H1 (cell line): ENCODE measurements around the gene CD4. TPM values are rescaled to one million over a fixed set of nuclear protein-coding genes. Genes with fewer than 3 reads are reported as not detected.
A peak's percentile ranks its signal among the peaks of the same experiment; 100 is the strongest.

Experiments
- CTCF ChIA-PET: fragments of 300-600 bp; sonication (Branson Sonifier 250); formaldehyde crosslinking; loops from one replicate; lab custom pipeline; 2021; ENCODE audit not compliant: partially characterized antibody; lab: Charles Lee
- POLR2A ChIA-PET: fragments of 300-600 bp; sonication (Branson Sonifier 250); formaldehyde crosslinking; loops from one replicate; lab custom pipeline; 2021; ENCODE audit warnings: inconsistent platforms; ENCODE audit not compliant: partially characterized antibody; lab: Charles Lee
- DNase-seq, 2 experiments: peaks; one replicate each; pipeline versions ENCODE4 v3.0.0 to v3.0.0-alpha.2; 2010 to 2022; ENCODE audit warnings: low spot score in 2 of 2, low read depth in 1 of 2, mixed read lengths in 1 of 2
- FAIRE-seq: peaks from 2 replicates; lab custom pipeline; 2011; peaks lifted over from hg19 to GRCh38; lab: Jason Lieb, UNC
- H2AFZ ChIP-seq: 2 replicates; pipeline ENCODE4 v1.8.1; 2012; ENCODE audit warnings: low read length, inconsistent platforms
- H2AK5ac ChIP-seq: 2 replicates; pipeline ENCODE4 v1.6.1; 2013; ENCODE audit warnings: low read depth, low read length
- H2BK120ac ChIP-seq: replicated peaks from 2 replicates; pipeline ENCODE3; 2013; ENCODE audit warnings: low read depth, low read length, inconsistent platforms
- H2BK12ac ChIP-seq: 2 replicates; pipeline ENCODE4 v1.6.1; 2013; ENCODE audit warnings: low read depth, low read length
- H2BK15ac ChIP-seq: 2 replicates; pipeline ENCODE4 v1.6.1; 2013; ENCODE audit warnings: low read length
- H2BK20ac ChIP-seq: 2 replicates; pipeline ENCODE4 v1.6.1; 2013; ENCODE audit warnings: low read length
- H2BK5ac ChIP-seq: 2 replicates; pipeline ENCODE4 v1.6.1; 2013; ENCODE audit warnings: low read depth, low read length
- H3K14ac ChIP-seq: 2 replicates; pipeline ENCODE4 v1.6.1; 2013; ENCODE audit warnings: inconsistent platforms; ENCODE audit not compliant: insufficient read length
- H3K18ac ChIP-seq: 2 replicates; pipeline ENCODE4 v1.6.1; 2013; ENCODE audit warnings: low read length; ENCODE audit errors: extremely low read depth
- H3K23ac ChIP-seq: 2 replicates; pipeline ENCODE4 v1.6.1; 2013; ENCODE audit warnings: inconsistent platforms; ENCODE audit not compliant: insufficient read length
- H3K23me2 ChIP-seq: 2 replicates; pipeline ENCODE4 v1.6.1; 2013; ENCODE audit warnings: low read depth, low read length
- H3K27ac ChIP-seq: 2 replicates; pipeline ENCODE4 v1.6.1; 2011; ENCODE audit warnings: low read depth, low read length, inconsistent platforms
- H3K27me3 ChIP-seq, 4 experiments: replicated peaks in 1 of 4; 1 replicate in 1 of 4; 2 replicates in 3 of 4; pipeline versions ENCODE4 v1.6.1 to v1.8.1; 2011 to 2013; ENCODE audit warnings: low read length in 3 of 4, mild to moderate bottlenecking in 3 of 4, inconsistent platforms in 2 of 4, mixed read lengths in 2 of 4, moderate library complexity in 1 of 4; ENCODE audit not compliant: control insufficient read depth in 3 of 4, insufficient read depth in 3 of 4; ENCODE audit errors: extremely low read depth in 1 of 4
- H3K36me3 ChIP-seq, 4 experiments: 2 replicates each; pipeline versions ENCODE4 v1.6.1 to v1.8.1; 2011 to 2013; ENCODE audit warnings: mild to moderate bottlenecking in 4 of 4, low read length in 3 of 4, moderate library complexity in 2 of 4, control low read depth in 1 of 4, inconsistent platforms in 1 of 4; ENCODE audit not compliant: insufficient read depth in 4 of 4, control insufficient read depth in 2 of 4
- H3K4ac ChIP-seq: replicated peaks from 2 replicates; pipeline ENCODE3; 2013; ENCODE audit warnings: low read length, low read depth, mixed read lengths, inconsistent platforms; ENCODE audit not compliant: insufficient read length
- H3K4me1 ChIP-seq, 4 experiments: replicated peaks in 1 of 4; 1 replicate in 1 of 4; 2 replicates in 3 of 4; pipeline versions ENCODE4 v1.6.1 to v1.8.1; 2011 to 2013; ENCODE audit warnings: low read length in 3 of 4, inconsistent platforms in 2 of 4, mixed read lengths in 1 of 4; ENCODE audit not compliant: insufficient read depth in 4 of 4, control insufficient read depth in 3 of 4
- H3K4me2 ChIP-seq, 2 experiments: 2 replicates each; pipeline versions ENCODE4 v1.6.1 to v1.8.1; 2011 to 2013; ENCODE audit warnings: low read depth in 2 of 2, low read length in 2 of 2, control low read depth in 1 of 2, inconsistent platforms in 1 of 2, mild to moderate bottlenecking in 1 of 2; ENCODE audit not compliant: insufficient read depth in 1 of 2
- H3K4me3 ChIP-seq, 4 experiments: fragments of 200-600, 300-600 bp in 1 of 4; sonication (generic), shearing (Covaris generic), sonication (Bioruptor Twin) in 1 of 4; 2 replicates each; pipeline versions ENCODE4 v1.5.1 to v1.8.1; 2011 to 2016; ENCODE audit warnings: low read length in 4 of 4, low read depth in 3 of 4, control low read depth in 2 of 4, inconsistent platforms in 2 of 4, mild to moderate bottlenecking in 2 of 4, mixed read lengths in 1 of 4, moderate library complexity in 1 of 4; ENCODE audit not compliant: insufficient read depth in 2 of 4; ENCODE audit errors: extremely low read depth in 1 of 4
- H3K56ac ChIP-seq: replicated peaks from 2 replicates; pipeline ENCODE3; 2013; ENCODE audit warnings: low read depth, mild to moderate bottlenecking, mixed read lengths, low read length, inconsistent platforms; ENCODE audit not compliant: insufficient read length
- H3K79me1 ChIP-seq: 2 replicates; pipeline ENCODE4 v1.6.1; 2013; ENCODE audit warnings: low read depth, low read length, control low read depth
- H3K79me2 ChIP-seq, 2 experiments: 2 replicates each; pipeline versions ENCODE4 v1.6.1 to v1.8.1; 2012 to 2013; ENCODE audit warnings: low read length in 2 of 2, mild to moderate bottlenecking in 2 of 2, inconsistent platforms in 1 of 2; ENCODE audit not compliant: insufficient read depth in 2 of 2, control insufficient read depth in 1 of 2
- H3K9ac ChIP-seq, 4 experiments: replicated peaks in 1 of 4; 1 replicate in 1 of 4; 2 replicates in 3 of 4; pipeline versions ENCODE4 v1.6.1 to v1.8.1; 2011 to 2013; ENCODE audit warnings: low read depth in 3 of 4, low read length in 3 of 4, control low read depth in 2 of 4, mild to moderate bottlenecking in 2 of 4, moderate library complexity in 2 of 4, inconsistent platforms in 1 of 4; ENCODE audit errors: extremely low read depth in 1 of 4
- H3K9me3 ChIP-seq, 2 experiments: 2 replicates each; pipeline versions ENCODE4 v1.6.1 to v1.8.1; 2012 to 2013; ENCODE audit warnings: mild to moderate bottlenecking in 2 of 2, moderate library complexity in 2 of 2, control low read depth in 1 of 2, inconsistent platforms in 1 of 2, low read depth in 1 of 2, low read length in 1 of 2, mixed read lengths in 1 of 2; ENCODE audit not compliant: insufficient read depth in 2 of 2
- H4K20me1 ChIP-seq, 2 experiments: replicated peaks in 1 of 2; 2 replicates each; pipeline versions ENCODE3 to v1.8.1; 2011 to 2013; ENCODE audit warnings: inconsistent platforms in 2 of 2, low read length in 2 of 2, mild to moderate bottlenecking in 1 of 2; ENCODE audit not compliant: insufficient read depth in 2 of 2, control insufficient read depth in 1 of 2
- H4K5ac ChIP-seq: 2 replicates; pipeline ENCODE4 v1.6.1; 2013; ENCODE audit warnings: low read length, low read depth, mixed read lengths, inconsistent platforms; ENCODE audit not compliant: insufficient read length
- H4K8ac ChIP-seq: 2 replicates; pipeline ENCODE4 v1.8.0; 2013; ENCODE audit warnings: mild to moderate bottlenecking, moderate library complexity, low read length, inconsistent platforms; ENCODE audit not compliant: insufficient read depth; ENCODE audit errors: extremely low read depth
- H4K91ac ChIP-seq: replicated peaks from 2 replicates; pipeline ENCODE3; 2013; ENCODE audit warnings: low read length, mixed read lengths, inconsistent platforms; ENCODE audit not compliant: insufficient read length
- BRCA1 ChIP-seq: IDR thresholded peaks from 2 replicates; pipeline ENCODE4 v1.6.1; 2012; ENCODE audit warnings: low read depth, low read length, improper control_type of control experiment
- EZH2 ChIP-seq: fragments of 200-600 bp; sonication (generic); IDR thresholded peaks from 2 replicates; pipeline ENCODE4 v1.7.1; 2012; ENCODE audit warnings: low read depth, mild to moderate bottlenecking, moderate library complexity, low read length, inconsistent platforms; ENCODE audit not compliant: severe bottlenecking
- KDM1A ChIP-seq: fragments of 200-600, 300-600 bp; sonication (generic); IDR thresholded peaks from 2 replicates; pipeline ENCODE4 v1.7.1; 2016; ENCODE audit warnings: mild to moderate bottlenecking, low read length, borderline replicate concordance
- KDM4A ChIP-seq: IDR thresholded peaks from one replicate; pipeline ENCODE4 v1.7.1; 2012; ENCODE audit warnings: low read depth, mild to moderate bottlenecking, moderate library complexity, low read length, inconsistent platforms; ENCODE audit not compliant: severe bottlenecking
- RBBP5 ChIP-seq: IDR thresholded peaks from 2 replicates; pipeline ENCODE4 v1.7.1; 2012; ENCODE audit warnings: low read depth, mild to moderate bottlenecking, inconsistent platforms, low read length, moderate library complexity, borderline replicate concordance
- SUZ12 ChIP-seq: fragments of 200-600 bp; sonication (generic); IDR thresholded peaks from 2 replicates; pipeline ENCODE4 v1.6.1; 2012; ENCODE audit warnings: mild to moderate bottlenecking, inconsistent platforms, low read length, moderate library complexity, mixed read lengths
- TBP ChIP-seq: IDR thresholded peaks from 2 replicates; pipeline ENCODE4 v1.6.1; 2011; ENCODE audit warnings: low read depth, low read length, improper control_type of control experiment
- YY1 ChIP-seq: IDR thresholded peaks from 2 replicates; pipeline ENCODE4 v1.6.1; 2011; ENCODE audit warnings: low read depth, mild to moderate bottlenecking, low read length
- WGBS, 2 experiments: shearing (Covaris generic) in 1 of 2; methylation state at CpG; one replicate each; pipeline versions ENCODE4 v1.1.6 to v1.1.7; 2013 to 2015; ENCODE audit warnings: low lambda C conversion rate in 2 of 2, mixed read lengths in 2 of 2, inconsistent platforms in 1 of 2, low coverage in 1 of 2, missing lambda C conversion rate in 1 of 2; ENCODE audit not compliant: insufficient replicate concordance in 2 of 2, insufficient coverage in 1 of 2, insufficient read length in 1 of 2; ENCODE audit errors: extremely low coverage in 1 of 2, missing lambda C conversion rate in 1 of 2; 5-methylcytosine and 5-hydroxymethylcytosine counted together
- polyA plus RNA-seq, 7 experiments: library from polyadenylated mRNA; depleted of rRNA in 3 of 7; stranded (reverse) in 5 of 7; unstranded in 2 of 7; fragments of >200 nt in 5 of 7; fragments of 200-250 nt in 2 of 7; gene quantifications; 1 replicate in 5 of 7; 2 replicates in 1 of 7; 4 replicates in 1 of 7; pipeline versions ENCODE4 v1.2.1 to v1.2.3, GENCODE V29; 2011 to 2013; ENCODE audit warnings: missing spikeins in 2 of 7, mixed read lengths in 2 of 7
- total RNA-seq: library from RNA; stranded (reverse); fragmentation: NEBNext Ultra II Directional; extraction: Animal tissue kit (Norgen Biotek cat#: 25700); gene quantifications from 2 replicates; pipeline ENCODE4 v1.2.1, GENCODE V29; 2021

The CD4 gene
- total and polyA plus RNA-seq, 2 of the 8 experiments (the other 6 are each of a cell fraction or from before 2014, with no cell fraction given) = 3.4 to 5.1 TPM

- Histone ChIP-seq H2BK20ac (no peak overlapping the region), H3K18ac (peak overlapping the region; percentile 48), H3K4me2 (peak overlapping the region; percentile 83 to 85), H2BK12ac (0 out of 2 replicates have a peak overlapping the region, but pooled peaks have one; percentile 27), H3K4me1 (peaks cover 8 to 39% (median 30%) of the 10 kb centered on the region in 4 experiments), H3K79me2 (peaks cover 0 to 7% of the 10 kb centered on the region in 2 experiments; a peak in 1 of 4 replicates), H3K36me3 (peaks cover 0 to 23% (median 5%) of the 10 kb centered on the region in 4 experiments; a peak in 6 of 8 replicates), H2BK120ac (no peak overlapping the region), H4K8ac (peak overlapping the region; percentile 72; the same call in 1 of the 2 replicates), H2AK5ac (no peak overlapping the region), H4K91ac (no peak overlapping the region), H2BK5ac (no peak overlapping the region), H3K9me3 (no peaks in the 10 kb centered on the region), H3K79me1 (no peaks in the 10 kb centered on the region), H3K9ac (no peak overlapping the region; a peak in 2 of 7 replicates), H3K4me3 (peak overlapping the region; percentile 5 to 60 (median 31)), H3K23me2 (peaks cover 15% of the 10 kb centered on the region), H2BK15ac (0 out of 2 replicates have a peak overlapping the region, but pooled peaks have one; percentile 99), H3K27ac (no peak overlapping the region), H3K4ac (no peak overlapping the region), H3K23ac (no peak overlapping the region), H4K20me1 (peaks cover 3 to 12% of the 10 kb centered on the region in 2 experiments), H3K56ac (no peak overlapping the region), H2AFZ (no peak overlapping the region), H4K5ac (no peak overlapping the region), H3K27me3 (peaks cover 0 to 36% (median 26%) of the 10 kb centered on the region in 4 experiments; a peak in 5 of 7 replicates), H3K14ac (no peak overlapping the region)
- 13% methylated on average over 30 of the region's 60 CpGs; no CpG with 5 or more reads in 1 of the 2 experiments for WGBS, 2 experiments
- no peak for DNase-seq
- no peak for FAIRE-seq
- CTCF ChIA-PET = interaction anchor here (0.6 to 29.6 kb wide), 10 partner anchors 8 to 155 kb away, joined by 3 to 532 read pairs (median 4); partner anchors contain the start of genes GNB3, GPR162, MLF2 and P3H3
- TF ChIP-seq YY1 = 0 out of 2 replicates have a peak, but pooled peaks have one; percentile 21
- 0 out of 2 replicates have a peak, but pooled peaks have one; percentile 47 for TF ChIP-seq SUZ12
- no peak for TF ChIP-seq BRCA1
- peak; percentile 59 for TF ChIP-seq KDM4A
- TF ChIP-seq EZH2 = peak; percentile 70
- TF ChIP-seq RBBP5 = 0 out of 2 replicates have a peak, but pooled peaks have one; percentile 52
- no peak for TF ChIP-seq KDM1A
- no peak for TF ChIP-seq TBP
- POLR2A ChIA-PET = interaction anchor here (0.7 to 11.6 kb wide), 21 partner anchors 6 to 240 kb away, joined by 3 to 151 read pairs (median 3); partner anchors contain the start of genes CDCA3, GAPDH, GPR162 and MLF2
Observed at GRCh38 chr12:6773590-6774351, 15.6 kb upstream of the CD4 start.
